ENCODE results near the gene ABHD2. TPM values are rescaled to one million over a fixed set of nuclear protein-coding genes. Genes with fewer than 3 reads are reported as not detected.

ABHD2 gene
- total and polyA plus RNA-seq, 2 experiments from 2014 or later: 5.2 to 15.2 TPM

- no peak for ATAC-seq
- peaks cover 9% of the 10 kb centered on the region for H3K9me2 ChIP-seq (ENCODE audit: insufficient read depth)
- H3K4me1 Mint-ChIP-seq: peaks cover 9% of the 10 kb centered on the region
These were observed 33.4 kb upstream of the ABHD2 start for GRCh38 chr15:89054873-89055272.

More at GRCh38 chr15:89054873-89055272, 33.4 kb upstream of the ABHD2 start:
- Histone ChIP-seq H3K4me1 (ENCODE audit: insufficient read depth) (peaks cover 1% of the 10 kb centered on the region; the same call in 1 of the 2 replicates), H3K4me3 (no peak overlapping the region), H3K4me2 (no peak overlapping the region), H4K20me1 (replicated peaks; ENCODE audit: insufficient read depth) (no peaks in the 10 kb centered on the region), H3K79me2 (replicated peaks; ENCODE audit: insufficient read depth) (no peaks in the 10 kb centered on the region), H2AFZ (no peak overlapping the region), H3K27ac (ENCODE audit: low read depth) (no peak overlapping the region), H3K27me3 (ENCODE audit: insufficient read depth) (no peaks in the 10 kb centered on the region), H3F3A (replicated peaks; ENCODE audit: low read depth) (no peaks in the 10 kb centered on the region), H3K36me3 (ENCODE audit: insufficient read depth) (no peaks in the 10 kb centered on the region)
- Mint-ChIP-seq H3K4me3 (no peak overlapping the region), H3K27ac (no peak overlapping the region), H3K9me3 (peaks cover 4% of the 10 kb centered on the region), H3K36me3 (ENCODE audit: low read depth) (peaks cover 12% of the 10 kb centered on the region), H3K27me3 (ENCODE audit: insufficient read depth, low read depth, poor library complexity) (peaks cover 8% of the 10 kb centered on the region)
- no peak for DNase-seq (ENCODE audit: low spot score)
- TF ChIP-seq EZH2phosphoT487 (IDR thresholded peaks at IDR 0.05; ENCODE audit: unreplicated experiment) (no peak), REST (IDR thresholded peaks at IDR 0.05; ENCODE audit: unreplicated experiment) (no peak), POLR2AphosphoS5 (IDR thresholded peaks at IDR 0.05; ENCODE audit: low read depth) (no peak), NANOG (IDR thresholded peaks at IDR 0.05; ENCODE audit: borderline replicate concordance) (no peak), STAT1 (IDR thresholded peaks at IDR 0.05; ENCODE audit: unreplicated experiment) (no peak), CTCF (conservative IDR thresholded peaks at IDR 0.05; ENCODE audit: low read depth in 2 of 2) (no peak), JUNB (IDR thresholded peaks at IDR 0.05; ENCODE audit: unreplicated experiment) (no peak), ZNF462 (CRISPR knock-in tag; IDR thresholded peaks at IDR 0.05) (no peak), ETS1 (IDR thresholded peaks at IDR 0.05) (no peak), ZNF331 (CRISPR knock-in tag; IDR thresholded peaks at IDR 0.05; ENCODE audit: low read depth) (no peak), ZNF114 (CRISPR knock-in tag; IDR thresholded peaks at IDR 0.05) (no peak)

All from GM23338 (cell line).